SK-N-SH treated with all-trans-retinoic acid at 6 μM for 48 hours (cell line): ENCODE results near the gene NOD2.

Experiments
- GLIS3 ChIP-seq: fragments of 250-450 bp; sonication (Bioruptor Pico); IDR thresholded peaks from 2 replicates; pipeline ENCODE4 v1.5.0; 2020; ENCODE audit warnings: mild to moderate bottlenecking, moderate library complexity
- OSR1 ChIP-seq: fragments of 250-450 bp; sonication (Bioruptor Pico); IDR thresholded peaks from 2 replicates; pipeline ENCODE4 v1.8.0; 2022; ENCODE audit warnings: moderate library complexity, mild to moderate bottlenecking, inconsistent platforms
- PATZ1 ChIP-seq: fragments of 250-450 bp; sonication (Bioruptor Pico); IDR thresholded peaks from 2 replicates; pipeline ENCODE4 v1.8.0; 2020; ENCODE audit warnings: mild to moderate bottlenecking, moderate library complexity, borderline replicate concordance
- RARB ChIP-seq: fragments of 250-450 bp; sonication (Bioruptor Pico); IDR thresholded peaks from 2 replicates; pipeline ENCODE4 v1.8.0; 2021; ENCODE audit warnings: mild to moderate bottlenecking, moderate library complexity

DNA sequence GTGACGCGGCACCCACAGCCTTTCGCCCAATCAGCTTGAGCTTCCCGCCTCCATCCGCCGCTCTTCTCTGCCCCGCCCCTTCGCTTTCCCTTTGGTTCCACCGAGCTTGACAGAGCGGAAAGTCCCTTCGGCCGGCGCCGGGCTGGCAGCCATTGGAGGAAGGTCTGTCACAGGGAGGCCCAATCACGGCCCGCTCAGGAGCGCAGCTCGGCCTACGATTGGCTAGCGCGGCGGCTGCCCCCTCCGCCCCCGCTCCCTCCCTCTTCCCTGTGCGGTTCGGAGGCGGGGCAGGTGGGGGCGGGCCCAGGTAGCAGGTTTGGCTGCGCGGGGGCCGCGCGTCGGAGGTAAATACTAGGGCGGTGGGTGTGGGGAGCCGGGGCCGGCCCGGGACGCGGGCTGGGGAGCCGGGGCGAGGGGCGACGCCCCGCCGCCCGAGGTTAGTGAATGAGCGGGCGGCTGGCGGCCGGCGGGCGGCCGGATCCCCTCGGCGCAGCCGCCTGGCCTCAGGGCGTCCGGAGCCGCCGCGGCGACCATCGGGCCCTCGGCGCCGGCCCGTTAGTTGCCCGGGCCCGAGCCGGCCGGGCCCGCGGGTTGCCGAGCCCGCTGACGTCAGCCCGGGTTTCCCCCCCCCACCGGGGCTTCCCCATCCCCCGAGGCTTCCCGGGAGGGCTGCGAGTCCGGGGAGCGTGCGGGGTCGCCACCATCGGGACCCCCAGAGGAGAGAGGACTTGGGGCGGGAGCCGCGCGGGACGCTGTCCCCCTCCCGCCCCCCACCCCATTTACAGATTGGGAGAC lies 48.6 kb downstream of the NOD2 start, which contains the start of gene CYLD:
- no peak for TF ChIP-seq PATZ1 (CRISPR knock-in tag)
- no peak for TF ChIP-seq RARB (CRISPR knock-in tag)
- no peak for TF ChIP-seq OSR1
- TF ChIP-seq GLIS3 (CRISPR knock-in tag): no peak
